GM19324 (cell line): ENCODE measurements around the gene APEX1.

Experiments
- ATAC-seq: cut with Tn5 transposase; IDR thresholded peaks from one replicate; pipeline ENCODE4 v1.9.1; 2021; ENCODE audit warnings: mild to moderate bottlenecking, moderate library complexity; ENCODE audit not compliant: unreplicated experiment, low FRiP score

APEX1 gene

DNA sequence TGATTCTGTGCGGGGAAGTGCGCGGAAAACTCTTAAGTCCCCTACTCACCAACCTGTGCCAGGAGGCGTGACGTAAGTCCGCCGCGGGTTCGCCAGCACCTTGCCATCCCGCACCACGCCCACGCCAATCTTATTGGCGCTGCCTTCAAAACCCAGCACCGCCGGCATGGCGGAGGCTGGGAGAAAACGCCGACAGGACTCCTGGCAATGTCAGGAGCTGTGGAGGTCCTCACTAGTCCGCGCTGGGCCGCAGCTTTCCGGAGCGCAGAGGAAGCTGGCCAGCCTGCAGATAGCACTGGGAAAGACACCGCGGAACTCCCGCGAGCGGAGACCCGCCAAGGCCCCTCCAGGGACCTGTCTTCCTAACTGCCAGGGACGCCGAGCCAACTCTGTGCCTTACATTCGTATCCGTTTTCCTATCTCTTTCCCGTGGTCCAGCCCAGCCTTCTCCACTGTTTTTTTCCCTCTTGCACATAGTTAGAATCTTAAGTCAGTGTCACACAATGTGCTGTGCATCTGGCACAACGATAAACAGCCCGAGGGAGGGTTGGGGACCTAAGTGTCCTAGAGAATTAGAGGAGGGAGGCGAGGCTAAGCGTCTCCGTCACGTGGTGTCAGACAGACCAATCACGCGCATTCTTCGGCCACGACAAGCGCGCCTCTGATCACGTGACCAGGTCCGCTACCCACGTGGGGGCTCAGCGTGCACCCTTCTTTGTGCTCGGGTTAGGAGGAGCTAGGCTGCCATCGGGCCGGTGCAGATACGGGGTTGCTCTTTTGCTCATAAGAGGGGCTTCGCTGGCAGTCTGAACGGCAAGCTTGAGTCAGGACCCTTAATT is at the start of gene APEX1, which contains the start of gene OSGEP:
Gene APEX1, plus strand, starts transcription at position 711 of the 839 bp plus-strand sequence. CDS start 420 bp downstream, outside the sequence.
Gene OSGEP, minus strand, starts transcription at position 297 of the 839 bp plus-strand sequence. Its CDS starts 129 bp downstream, at position 168.
- ATAC-seq: peak; percentile 88

DNA sequence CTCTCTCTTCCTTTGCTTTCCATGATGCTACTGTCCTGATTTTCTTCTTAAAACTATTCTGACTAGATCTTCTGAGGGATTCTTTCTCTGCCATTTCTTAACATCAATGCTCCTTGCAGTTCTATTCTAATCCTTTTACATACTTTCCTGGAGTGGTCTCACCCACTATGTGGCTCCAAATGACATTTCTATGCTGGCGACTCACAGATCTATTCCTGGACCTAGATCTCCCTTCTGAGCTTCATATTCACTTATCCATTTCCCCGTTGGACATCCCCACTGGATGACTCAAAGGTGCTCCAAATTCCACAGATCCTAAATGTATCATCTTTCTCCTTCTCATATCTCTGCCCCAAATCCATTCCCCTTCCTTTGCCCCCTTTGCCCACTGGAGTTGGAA is 45.8 kb upstream of the APEX1 start:
- no peak for ATAC-seq

DNA sequence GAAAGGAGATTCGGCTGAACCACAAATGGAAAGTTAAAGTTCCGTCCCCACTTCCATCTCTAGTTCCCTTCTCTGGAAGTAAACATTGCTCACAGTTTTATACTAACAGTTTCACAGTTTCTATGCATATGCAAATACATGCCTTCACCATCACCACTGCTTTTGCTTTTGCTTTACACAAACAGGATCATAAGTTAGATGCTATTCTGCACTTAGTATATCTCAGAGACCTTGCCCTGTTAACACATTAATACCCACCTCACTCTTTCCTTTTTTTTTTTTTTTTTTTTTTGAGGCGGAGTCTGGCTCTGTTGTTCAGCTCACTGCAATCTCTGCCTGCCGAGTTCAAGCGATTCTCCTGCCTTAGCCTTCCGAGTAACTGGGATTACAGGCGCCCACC is 42.6 kb upstream of the APEX1 start:
- peak; percentile 70 for ATAC-seq

DNA sequence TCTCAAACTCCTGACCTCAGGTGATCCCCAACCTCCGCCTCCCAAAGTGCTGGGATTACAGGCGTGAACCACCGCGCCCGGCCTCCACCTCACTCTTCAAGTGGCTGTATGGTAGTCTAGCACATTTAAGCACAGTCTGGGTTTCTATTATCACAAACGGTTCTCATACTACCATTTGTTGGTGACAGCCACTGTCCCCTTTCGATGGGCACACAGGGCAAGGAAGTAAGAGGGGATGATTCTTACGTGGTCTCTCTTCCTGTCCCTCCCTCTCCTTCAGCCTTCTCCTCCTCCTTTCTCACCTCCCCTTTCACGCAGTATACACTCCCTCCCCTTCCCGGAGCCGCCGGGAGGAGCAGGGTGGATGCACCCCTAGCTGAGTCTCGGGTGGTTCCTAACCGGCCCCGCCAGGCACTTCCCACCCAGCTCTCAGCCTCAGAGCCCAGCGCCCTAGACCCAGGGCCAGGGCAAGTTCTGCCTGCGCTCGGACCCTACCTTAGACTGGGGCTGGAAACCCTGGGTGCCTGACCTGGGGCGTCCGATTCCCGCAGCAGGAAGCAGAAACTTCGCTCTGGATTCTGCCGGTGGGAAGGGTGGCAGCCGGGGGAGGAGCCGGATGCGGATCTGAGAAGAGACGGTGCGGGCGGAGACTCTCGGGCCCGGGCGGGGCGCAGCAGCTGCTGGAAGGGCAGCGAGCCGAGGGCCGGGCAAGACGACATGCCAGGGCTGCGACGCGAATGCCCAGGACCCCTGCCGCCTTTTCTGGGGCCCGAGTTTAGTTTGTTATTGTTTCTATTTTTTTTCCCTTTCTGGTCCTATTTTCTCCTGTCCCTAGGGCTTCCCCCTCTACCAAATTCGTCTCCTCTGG is 41.9 kb upstream of the APEX1 start, which contains the start of gene TEP1:
Gene TEP1, minus strand, starts transcription at position 626 of the 868 bp plus-strand sequence. CDS start 5,062 bp downstream, outside the sequence.
- peak; percentile 77 for ATAC-seq

DNA sequence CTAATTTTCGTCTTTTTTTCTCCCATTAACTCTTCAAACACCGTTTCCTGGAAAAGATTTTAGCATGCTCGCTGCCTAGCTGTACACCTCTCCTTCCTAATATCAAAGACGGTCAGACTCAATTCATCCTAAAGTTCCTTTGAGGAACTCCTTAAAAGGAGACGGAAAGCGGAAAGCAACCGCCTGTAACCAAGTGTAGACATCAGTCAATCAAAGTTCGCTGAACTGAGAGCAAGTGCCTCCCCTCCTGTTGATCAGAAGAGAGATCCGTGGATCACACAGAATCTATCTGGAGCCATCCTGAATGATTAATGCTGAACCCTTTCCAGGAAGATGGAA is 41.3 kb upstream of the APEX1 start:
- ATAC-seq: no peak

DNA sequence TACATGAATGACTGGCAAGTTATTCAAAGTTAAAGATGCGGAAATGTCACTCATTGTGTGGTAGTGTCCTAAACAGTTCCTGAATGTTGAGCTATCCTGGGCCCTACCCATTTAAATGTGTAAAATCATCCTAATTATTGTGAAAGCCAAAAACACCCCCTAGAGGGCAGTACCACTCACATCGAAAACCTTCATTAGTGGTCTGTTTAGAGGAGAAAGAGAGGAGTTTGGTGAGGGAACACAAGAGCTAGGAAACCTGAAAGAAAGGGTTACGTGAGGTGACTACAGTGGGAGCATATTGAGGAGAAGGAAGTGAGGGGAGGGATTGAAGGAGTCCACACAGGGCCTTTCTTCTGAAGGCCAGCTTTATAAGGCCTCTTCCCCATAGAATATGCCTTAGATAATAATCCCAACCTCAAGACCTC is 39.2 kb upstream of the APEX1 start:
- no peak for ATAC-seq

DNA sequence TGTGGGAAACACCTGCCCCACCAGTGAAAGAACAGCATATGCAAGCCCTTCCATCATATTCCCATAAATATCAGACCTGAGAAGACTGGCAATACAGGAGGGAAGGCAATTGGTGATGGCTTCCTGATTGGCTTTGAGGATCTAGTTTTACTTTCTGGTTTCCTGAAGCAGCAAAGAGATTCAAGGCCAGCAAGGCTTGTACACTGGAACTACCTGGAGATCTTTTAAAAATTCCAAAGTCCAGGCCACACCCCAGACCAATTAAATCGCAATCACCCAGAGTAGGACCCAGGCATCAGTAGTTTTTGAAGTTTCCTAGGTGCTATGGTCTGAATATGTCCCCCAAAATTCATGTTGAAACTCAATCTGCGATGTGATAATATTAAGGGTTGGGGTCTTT is 38.8 kb upstream of the APEX1 start:
- no peak for ATAC-seq

DNA sequence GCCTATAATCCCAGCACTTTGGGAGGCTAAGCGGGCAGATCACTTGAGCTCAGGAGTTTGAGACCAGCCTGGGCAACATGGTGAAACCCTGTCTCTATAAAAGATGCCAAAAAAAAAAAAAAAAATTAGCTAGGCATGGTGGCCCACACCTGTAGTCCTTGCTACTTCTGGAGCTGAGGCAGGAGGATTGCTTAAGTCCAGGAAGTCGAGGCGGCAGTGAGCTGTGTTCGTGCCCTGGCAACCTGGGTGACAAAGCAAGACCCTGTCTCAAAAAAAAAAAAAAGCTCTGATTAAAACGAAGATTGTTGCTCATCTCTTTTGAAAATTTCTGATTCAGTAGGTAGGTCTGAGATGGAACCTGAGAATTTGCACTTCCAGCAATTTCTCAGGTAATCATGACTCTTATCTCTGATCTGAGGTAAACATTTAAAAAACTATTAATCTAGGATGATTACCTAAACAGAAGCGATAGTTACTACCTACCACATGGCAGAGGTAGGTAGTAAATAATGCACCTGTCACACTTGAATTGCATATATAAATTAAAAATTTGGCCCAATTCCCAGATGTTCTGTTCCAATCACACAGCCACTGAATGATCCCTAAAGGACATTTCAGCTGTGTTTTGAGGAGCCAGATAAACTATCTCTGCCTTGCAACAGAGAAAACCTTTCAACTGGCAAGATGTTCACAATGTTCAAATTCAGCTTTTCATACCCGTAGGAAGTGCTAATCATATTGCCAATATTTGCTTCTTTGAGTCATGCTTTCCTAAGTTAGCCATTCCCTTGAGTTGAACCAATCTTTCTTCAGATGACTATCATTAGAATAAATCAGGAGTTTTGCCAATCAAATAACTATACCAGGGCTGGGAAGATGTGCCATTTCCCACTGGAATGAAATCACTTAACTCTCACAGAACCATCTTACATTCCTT is 37.5 kb upstream of the APEX1 start:
- no peak for ATAC-seq

DNA sequence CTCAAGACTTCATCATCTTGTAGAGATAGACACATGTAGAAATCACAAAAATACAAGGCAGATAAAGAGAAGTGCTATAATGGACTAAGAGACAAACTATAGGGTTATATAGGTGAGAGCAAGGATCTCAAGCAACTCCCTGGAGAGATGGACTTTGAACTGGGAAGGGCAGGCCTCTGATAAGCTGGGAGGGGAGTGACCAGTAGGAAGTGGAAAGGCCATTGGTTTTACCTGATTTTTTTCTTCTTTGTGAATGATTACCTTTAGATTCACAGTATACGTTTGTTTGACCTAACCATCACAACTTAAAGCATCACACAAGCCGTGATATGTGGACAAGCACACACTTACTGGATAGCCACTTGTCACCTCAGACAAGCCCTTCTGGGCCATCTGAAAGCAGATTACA is 36.5 kb upstream of the APEX1 start:
- no peak for ATAC-seq

DNA sequence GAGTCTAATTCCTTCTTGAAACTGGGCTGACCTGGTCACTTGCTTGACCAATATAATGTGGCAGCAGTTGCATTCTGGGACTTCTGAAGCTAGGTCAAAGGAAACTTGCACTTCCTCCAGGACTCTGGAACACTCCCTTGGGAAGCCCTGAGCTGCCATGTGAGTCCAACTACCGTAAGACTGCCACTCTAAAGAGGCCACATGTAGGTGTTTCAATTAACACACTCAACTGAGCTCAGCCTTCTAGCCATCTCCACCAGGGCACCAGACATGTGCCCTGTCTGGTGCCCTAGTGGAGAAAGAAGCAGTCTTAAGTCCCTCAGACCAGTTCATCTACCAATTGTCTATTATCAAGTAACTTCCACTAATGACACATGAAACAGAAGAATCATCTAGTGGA is 35.6 kb upstream of the APEX1 start:
- no peak for ATAC-seq

DNA sequence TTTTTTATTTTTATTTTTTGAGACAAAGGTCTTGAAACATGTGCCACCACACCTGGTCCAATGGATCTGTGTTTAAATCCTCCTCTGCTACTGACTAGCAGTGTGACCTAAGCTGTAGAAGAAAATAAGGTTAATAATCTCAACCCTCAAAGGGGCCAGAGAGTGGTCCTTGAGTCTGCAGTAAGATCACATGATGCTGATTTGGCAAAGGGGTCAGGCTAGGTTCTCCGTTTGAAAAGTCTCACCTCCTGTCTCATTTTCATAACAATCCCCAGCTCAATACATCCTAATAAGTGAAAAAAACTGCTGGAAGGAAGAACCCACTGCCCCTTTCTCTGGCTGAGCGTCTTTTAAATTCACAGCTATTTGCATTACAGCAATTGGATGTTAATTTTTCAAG is 33.8 kb upstream of the APEX1 start:
- no peak for ATAC-seq

DNA sequence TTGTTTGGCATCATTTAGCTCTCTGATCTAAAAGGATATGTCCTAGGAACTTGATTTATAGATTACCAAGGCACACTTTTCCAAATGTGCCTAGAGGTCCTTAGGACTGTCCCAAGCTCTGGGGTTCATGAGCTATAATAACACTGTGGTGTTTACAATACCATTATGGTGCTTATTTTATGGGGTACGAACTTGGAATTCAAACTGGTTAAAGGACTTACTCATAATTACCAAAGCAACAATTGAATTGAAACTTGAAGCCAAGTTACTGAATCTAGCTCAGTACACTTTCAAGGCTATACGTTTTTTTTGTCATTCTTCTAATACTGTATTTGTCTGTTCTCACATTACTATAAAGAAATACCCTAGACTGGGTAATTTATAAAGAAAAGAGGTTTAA is 32.1 kb upstream of the APEX1 start:
- ATAC-seq: no peak

DNA sequence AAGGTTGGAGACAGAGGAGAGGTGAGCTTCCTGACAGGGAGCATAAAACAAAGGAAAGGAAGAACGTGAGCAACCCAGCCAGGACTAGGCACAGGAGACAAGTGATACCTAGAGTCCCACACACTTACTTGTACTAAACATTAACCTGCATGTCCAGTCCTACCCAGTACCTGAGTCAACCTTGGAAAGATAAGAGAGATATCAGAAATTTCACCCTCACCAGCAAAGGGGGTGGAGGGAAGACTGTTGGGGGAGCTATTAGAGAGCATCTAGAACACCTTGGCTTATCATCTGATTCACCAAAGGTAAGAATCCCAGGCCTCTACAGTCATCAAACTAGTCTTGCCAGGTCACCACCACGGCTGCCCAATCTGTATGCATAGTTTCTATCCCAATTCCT is 30.2 kb upstream of the APEX1 start:
- no peak for ATAC-seq

DNA sequence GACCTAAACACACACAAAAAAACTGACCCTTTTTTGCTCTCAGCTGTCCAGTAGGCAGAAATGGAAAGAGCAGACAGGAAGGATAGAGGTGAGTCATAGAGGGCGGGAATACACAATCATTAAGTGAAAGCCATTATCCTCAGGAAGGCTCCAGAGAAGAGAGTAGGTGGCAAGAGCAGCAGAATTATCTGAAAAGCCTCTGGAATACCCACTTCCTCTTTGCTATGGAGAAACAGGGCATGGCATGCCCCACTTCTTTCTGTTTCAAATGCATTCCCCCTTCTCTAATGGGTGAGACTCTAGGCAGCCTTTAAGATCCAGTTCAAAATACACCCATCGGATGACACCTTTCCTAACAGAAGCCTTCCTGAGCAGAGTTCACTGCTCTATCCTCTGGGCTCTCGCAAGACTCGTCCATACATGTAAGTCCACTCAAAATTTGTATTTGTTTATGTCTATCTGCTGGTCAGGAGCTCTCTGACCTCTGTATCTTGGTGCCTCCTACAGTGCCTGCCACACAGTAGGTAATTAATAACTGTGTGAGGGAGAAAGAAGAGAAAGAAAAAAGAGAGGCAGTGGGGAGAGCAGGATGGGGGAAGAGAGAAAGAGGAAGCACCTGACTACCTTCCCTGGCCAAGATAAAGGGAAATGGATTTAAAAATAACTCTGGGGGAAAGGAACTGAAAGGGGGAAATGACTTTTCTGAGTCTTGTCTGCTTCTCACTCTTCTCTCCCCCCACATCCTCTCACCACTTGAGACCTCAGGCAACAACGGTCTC is 27.6 kb upstream of the APEX1 start:
- ATAC-seq: peak; percentile 69

DNA sequence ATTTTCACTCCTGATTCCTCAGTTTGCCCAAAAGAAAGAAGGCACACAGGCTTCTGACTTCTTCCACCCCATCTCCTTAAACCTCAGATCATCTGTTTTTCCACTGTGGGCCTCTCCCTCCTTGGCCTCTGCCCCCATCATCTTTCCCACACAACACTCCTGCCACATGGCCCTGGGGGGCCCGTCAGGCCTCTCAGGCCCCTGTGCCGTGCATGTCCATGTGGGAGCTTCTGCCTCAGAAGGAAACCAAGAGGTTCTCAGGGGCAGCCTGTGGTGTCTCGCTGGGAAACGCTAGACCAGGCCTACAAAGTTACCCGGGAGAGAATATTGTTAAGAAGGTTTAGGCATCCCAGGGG is 27.0 kb upstream of the APEX1 start:
- peak; percentile 33 for ATAC-seq

DNA sequence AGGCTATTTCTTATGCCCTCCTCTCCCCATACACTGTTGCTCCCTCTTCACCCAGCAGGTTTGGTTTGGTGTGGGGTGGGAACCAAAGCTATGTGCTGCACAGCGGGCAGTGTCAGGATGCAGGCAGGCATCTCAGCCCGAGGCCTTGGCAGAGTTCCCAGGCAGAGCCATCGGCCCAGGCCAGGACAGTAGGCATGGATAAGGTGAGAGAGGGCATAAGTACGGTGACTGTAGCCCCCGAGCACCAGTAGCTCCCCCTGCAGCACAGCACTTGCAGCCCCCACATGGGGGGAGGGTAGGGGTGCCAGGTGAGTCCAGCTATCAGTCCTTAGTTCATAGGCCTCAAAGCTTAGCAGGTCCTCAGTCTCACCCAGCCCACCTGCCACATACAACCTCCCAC is 26.2 kb upstream of the APEX1 start:
- no peak for ATAC-seq

DNA sequence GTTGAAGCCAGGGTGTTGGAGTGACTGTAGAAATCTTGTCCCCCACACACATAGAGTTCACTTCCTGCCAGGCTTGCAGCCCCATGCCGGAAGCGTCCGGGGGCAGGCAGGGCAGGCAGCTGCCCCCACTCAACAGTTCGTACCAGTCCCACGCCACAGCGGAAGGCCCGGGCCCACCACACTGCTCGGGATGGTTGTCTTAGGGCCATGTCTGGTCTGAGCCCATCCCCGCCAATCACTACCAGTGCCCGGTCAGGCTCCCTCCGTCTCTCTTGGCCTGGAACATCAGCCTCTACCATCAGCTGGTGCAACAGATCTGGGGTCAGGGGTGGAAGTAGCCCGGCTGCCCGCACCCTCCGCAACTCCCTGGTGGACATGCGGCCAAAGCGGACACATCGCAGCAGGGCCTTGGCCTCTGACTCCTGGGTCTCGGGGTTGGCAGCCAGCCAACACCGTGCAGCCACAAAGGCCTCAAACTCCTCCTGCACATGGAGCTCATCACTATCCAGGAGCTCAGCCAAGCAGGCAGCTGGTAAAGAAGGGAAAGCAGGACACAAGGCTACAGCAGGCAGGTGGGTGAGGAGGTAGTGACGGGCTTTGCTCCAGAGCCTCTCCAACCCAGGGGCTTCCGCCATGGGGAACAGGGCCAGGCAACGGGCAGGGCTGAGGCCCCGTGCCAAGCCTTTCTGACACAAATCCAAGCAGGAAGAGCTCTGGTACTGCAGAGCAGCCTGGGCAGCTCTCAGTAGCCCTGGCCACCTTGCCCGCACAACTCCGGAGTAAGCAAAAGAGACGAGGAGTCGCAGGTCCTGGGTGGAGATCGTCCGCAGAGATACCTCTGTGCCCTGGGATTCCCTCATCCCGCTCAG is 25.0 kb upstream of the APEX1 start:
- no peak for ATAC-seq

DNA sequence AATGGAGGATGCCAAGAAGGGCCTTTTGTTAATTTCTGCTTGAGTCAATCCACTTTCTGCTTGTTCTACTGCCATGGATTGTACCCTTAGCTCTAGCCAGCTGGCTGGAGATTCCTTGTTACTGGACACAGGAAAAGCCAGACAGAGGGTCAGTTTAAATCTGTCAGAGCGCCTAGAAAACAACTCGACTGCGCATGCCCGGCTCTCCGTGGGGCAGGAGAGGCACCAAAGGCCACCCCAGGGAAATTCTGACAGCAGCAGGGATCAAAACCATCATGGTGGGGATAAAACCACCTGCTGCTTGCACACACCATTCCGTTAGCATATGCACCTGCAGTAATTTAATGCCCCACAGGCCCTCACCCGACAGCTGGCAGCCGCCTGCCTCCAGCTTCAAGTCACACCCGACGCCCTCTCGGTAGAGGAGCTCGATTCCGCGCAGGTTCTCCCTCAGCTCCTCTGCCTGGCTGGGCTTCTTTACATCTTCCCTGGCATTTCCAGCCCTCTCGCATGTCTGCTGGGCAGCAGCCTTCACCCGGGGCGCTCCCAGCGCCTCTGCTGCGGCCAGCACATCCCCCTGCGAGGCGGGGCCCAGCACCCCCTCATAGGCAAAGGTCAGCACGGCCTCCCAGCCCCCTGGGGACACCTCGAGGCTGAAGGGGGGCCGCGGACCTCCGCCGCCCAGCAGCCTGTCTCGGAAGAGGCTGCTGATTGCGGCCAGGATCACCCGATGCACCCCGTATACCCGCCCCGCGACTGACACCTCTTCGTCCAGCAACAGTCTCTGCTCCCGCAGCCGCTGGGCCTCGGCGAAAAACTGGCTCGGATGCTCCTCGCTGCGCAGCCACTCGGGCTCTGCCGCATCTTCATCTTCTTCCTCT is 20.1 kb upstream of the APEX1 start:
- ATAC-seq: no peak
